PC-3 (cell line): ENCODE data around the gene C13orf42. TPM values are rescaled to one million over a fixed set of nuclear protein-coding genes. Genes with fewer than 3 reads are reported as not detected.

ENCODE experiments used
- ATAC-seq: fragments of 200-7000 bp; cut with Tn5 transposase; 2 replicates; pipeline ENCODE4 v1.9.1; 2020; ENCODE audit warnings: mild to moderate bottlenecking, moderate library complexity
- BruUV-seq: library from RNA; stranded (reverse); fragments of 400-500 nt; replicated peaks from 2 replicates; lab custom pipeline; 2021; lab: Mats Ljungman, UMichigan
- CTCF ChIA-PET: fragments of 300-600 bp; sonication (Branson Sonifier 250); formaldehyde crosslinking; loops from one replicate; lab custom pipeline; 2022; ENCODE audit warnings: antibody characterized with exemption; lab: Charles Lee
- POLR2A ChIA-PET: fragments of 300-600 bp; sonication (Branson Sonifier 250); formaldehyde crosslinking; loops from one replicate; lab custom pipeline; 2022; ENCODE audit warnings: antibody characterized with exemption; ENCODE audit not compliant: unreplicated experiment; lab: Charles Lee
- DNase-seq: peaks from one replicate; pipeline ENCODE4 v3.0.0-alpha.2; 2015
- H2AFZ ChIP-seq: fragments of 300-600 bp; sonication (generic); 2 replicates; pipeline ENCODE4 v1.6.0; 2016; ENCODE audit warnings: antibody characterized with exemption, low read length
- H3F3A ChIP-seq: fragments of 300-600 bp; sonication (generic); one replicate; pipeline ENCODE4 v1.6.0; 2017; ENCODE audit warnings: antibody characterized with exemption, low read length, control low read depth, mild to moderate bottlenecking; ENCODE audit not compliant: unreplicated experiment
- H3K27ac ChIP-seq: fragments of 300-600 bp; sonication (generic); 2 replicates; pipeline ENCODE4 v1.5.1; 2016; ENCODE audit warnings: mild to moderate bottlenecking, low read length
- H3K27me3 ChIP-seq: fragments of 300-600 bp; sonication (generic); 2 replicates; pipeline ENCODE4 v1.6.1; 2016; ENCODE audit warnings: low read length, mixed read lengths
- H3K36me3 ChIP-seq: fragments of 300-600 bp; sonication (generic); 2 replicates; pipeline ENCODE4 v1.6.1; 2016; ENCODE audit warnings: low read depth, mixed run types, low read length, mixed read lengths
- H3K4me1 ChIP-seq: fragments of 300-600 bp; sonication (generic); 2 replicates; pipeline ENCODE4 v1.5.1; 2016; ENCODE audit warnings: low read length; ENCODE audit not compliant: insufficient read depth
- H3K4me2 ChIP-seq: fragments of 300-600 bp; sonication (generic); 2 replicates; pipeline ENCODE4 v1.6.0; 2016; ENCODE audit warnings: low read length
- H3K4me3 ChIP-seq: fragments of 300-600 bp; sonication (generic); 2 replicates; pipeline ENCODE4 v1.5.1; 2016; ENCODE audit warnings: mild to moderate bottlenecking, low read length, mixed read lengths
- H3K79me2 ChIP-seq: fragments of 300-600 bp; sonication (generic); 2 replicates; pipeline ENCODE4 v1.6.1; 2017; ENCODE audit warnings: low read length, mixed read lengths
- H3K9ac ChIP-seq: fragments of 300-600 bp; sonication (generic); 2 replicates; pipeline ENCODE4 v1.6.0; 2016; ENCODE audit warnings: mild to moderate bottlenecking, low read length
- H3K9me2 ChIP-seq: fragments of 300-600 bp; sonication (generic); replicated peaks from 2 replicates; pipeline ENCODE4 v1.6.1; 2016; ENCODE audit warnings: mixed run types, low read length, mixed read lengths
- H3K9me3 ChIP-seq: fragments of 300-600 bp; sonication (generic); 2 replicates; pipeline ENCODE4 v1.6.1; 2016; ENCODE audit warnings: low read length, mixed read lengths
- H4K20me1 ChIP-seq: fragments of 300-600 bp; sonication (generic); 2 replicates; pipeline ENCODE4 v1.6.1; 2016; ENCODE audit warnings: low read length, mixed read lengths
- EZH2 ChIP-seq: fragments of 300-600 bp; sonication (generic); IDR thresholded peaks from one replicate; pipeline ENCODE4 v1.6.1; 2017; ENCODE audit warnings: antibody characterized with exemption, mild to moderate bottlenecking, low read length; ENCODE audit not compliant: unreplicated experiment
- EZH2phosphoT487 ChIP-seq: fragments of 300-600 bp; sonication (generic); IDR thresholded peaks from 2 replicates; pipeline ENCODE4 v1.6.1; 2018; ENCODE audit warnings: mild to moderate bottlenecking, antibody characterized with exemption, low read length, borderline replicate concordance
- intact Hi-C: fragments of 100-400 bp; cut with micrococcal nuclease; formaldehyde crosslinking; loops from 2 replicates; pipeline ENCODE4 v1.9.0; 2023
- total RNA-seq: library from RNA; depleted of rRNA; stranded (reverse); fragments of >200 nt; gene quantifications from 2 replicates; pipeline ENCODE4 v1.2.3, GENCODE V29; 2014
- TF ChIP-seq, protein P1 (sequence below): fragments of 300-600 bp; sonication (generic); conservative IDR thresholded peaks from 2 replicates; pipeline ENCODE4 v1.5.1; 2017; ENCODE audit warnings: antibody characterized with exemption, low read depth, mild to moderate bottlenecking, low read length

C13orf42 gene
- total RNA-seq, 1 experiment from 2014 or later, result not detected

DNA sequence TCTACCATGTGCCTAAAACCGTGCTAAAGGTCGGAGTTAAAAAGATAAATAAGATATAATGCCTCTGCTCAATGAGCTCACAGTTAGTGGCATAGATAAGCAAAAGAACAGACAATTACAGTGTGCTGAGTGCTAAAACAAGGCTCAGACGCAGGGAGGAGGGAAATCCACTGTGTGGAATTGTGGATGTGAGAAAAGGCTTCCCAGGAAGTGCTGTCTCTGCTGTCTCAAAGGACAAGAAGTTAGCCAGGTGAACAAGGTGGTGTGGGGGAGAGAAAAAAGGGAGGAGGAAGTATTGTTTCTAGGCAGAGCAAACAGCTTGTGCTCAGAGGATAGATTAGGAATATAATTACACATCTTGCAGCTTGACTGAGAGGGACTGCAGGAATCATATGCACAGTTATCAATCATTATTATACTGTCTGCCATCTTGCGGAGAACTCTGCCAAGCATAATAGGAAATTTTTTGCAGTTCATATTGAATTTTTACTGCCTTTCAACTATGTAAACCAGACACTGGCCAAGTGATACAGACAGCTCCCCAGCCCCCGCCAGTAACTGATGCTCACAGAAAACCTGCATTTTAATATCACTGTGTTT lies 9.3 kb downstream of the C13orf42 start:
- Histone ChIP-seq H3F3A (no peaks in the 10 kb centered on the region), H3K4me2 (no peak overlapping the region), H3K9ac (no peak overlapping the region), H3K9me3 (no peaks in the 10 kb centered on the region), H3K36me3 (no peaks in the 10 kb centered on the region), H4K20me1 (no peaks in the 10 kb centered on the region), H2AFZ (no peak overlapping the region), H3K4me1 (no peaks in the 10 kb centered on the region), H3K27ac (no peak overlapping the region), H3K27me3 (peaks cover 29% of the 10 kb centered on the region), H3K9me2 (no peaks in the 10 kb centered on the region), H3K4me3 (no peak overlapping the region), H3K79me2 (no peaks in the 10 kb centered on the region)
- POLR2A ChIA-PET, result no interaction called here
- intact Hi-C loops, result no loop called here
- TF ChIP-seq, protein P1, sequence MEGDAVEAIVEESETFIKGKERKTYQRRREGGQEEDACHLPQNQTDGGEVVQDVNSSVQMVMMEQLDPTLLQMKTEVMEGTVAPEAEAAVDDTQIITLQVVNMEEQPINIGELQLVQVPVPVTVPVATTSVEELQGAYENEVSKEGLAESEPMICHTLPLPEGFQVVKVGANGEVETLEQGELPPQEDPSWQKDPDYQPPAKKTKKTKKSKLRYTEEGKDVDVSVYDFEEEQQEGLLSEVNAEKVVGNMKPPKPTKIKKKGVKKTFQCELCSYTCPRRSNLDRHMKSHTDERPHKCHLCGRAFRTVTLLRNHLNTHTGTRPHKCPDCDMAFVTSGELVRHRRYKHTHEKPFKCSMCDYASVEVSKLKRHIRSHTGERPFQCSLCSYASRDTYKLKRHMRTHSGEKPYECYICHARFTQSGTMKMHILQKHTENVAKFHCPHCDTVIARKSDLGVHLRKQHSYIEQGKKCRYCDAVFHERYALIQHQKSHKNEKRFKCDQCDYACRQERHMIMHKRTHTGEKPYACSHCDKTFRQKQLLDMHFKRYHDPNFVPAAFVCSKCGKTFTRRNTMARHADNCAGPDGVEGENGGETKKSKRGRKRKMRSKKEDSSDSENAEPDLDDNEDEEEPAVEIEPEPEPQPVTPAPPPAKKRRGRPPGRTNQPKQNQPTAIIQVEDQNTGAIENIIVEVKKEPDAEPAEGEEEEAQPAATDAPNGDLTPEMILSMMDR, result no peak
- TF ChIP-seq EZH2phosphoT487 (no peak), EZH2 (no peak)
- DNase-seq (no peak), ATAC-seq (no peak)
- CTCF ChIA-PET, result no interaction called here
- no TSS peak for BruUV-seq

DNA sequence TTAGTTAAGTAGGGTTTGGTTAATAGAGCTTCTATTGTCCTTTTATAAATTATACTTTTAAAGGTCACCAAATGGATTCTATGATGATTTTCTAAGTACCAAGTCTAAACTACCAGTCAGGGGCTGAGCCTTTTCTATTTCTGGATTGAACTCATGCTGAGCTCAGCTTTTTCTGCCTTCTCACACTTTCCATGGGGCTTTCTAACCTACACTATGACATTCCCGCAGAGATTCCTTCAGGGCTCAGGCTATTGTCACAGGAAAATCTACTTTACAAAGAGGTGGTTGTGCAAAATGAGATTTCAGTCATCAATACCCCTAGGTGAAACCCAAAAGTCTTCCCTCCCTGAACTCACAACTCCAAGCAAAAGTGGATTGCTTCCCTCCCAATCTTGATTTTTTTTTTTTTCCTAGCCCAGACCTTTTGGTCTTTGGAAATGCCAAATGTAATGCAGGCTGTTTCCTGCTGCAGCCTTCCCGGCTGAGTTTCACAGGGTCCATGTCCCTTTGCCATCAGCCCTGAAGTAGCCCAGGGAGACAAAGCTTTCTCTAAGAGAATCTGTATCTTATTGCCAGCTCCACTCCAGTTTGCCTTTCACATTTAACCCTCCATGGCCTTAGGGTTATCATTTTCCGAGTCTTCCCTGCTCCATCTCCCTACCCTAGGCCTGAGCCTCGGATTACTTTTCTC lies 13.6 kb downstream of the C13orf42 start:
- no peaks in the 10 kb centered on the region for H3K79me2 ChIP-seq
- H3K9ac ChIP-seq, result no peak overlapping the region
- POLR2A ChIA-PET, result no interaction called here
- no peaks in the 10 kb centered on the region for H3K9me2 ChIP-seq
- no peaks in the 10 kb centered on the region for H3K36me3 ChIP-seq
- ATAC-seq, result no peak
- no peak overlapping the region for H3K4me2 ChIP-seq
- no peaks in the 10 kb centered on the region for H3K4me1 ChIP-seq
- BruUV-seq, result no TSS peak
- CTCF ChIA-PET, result no interaction called here
- no peak overlapping the region for H3K4me3 ChIP-seq
- H3K27me3 ChIP-seq, result 0 out of 2 replicates have a peak, but pooled peaks cover 4% of the 10 kb centered on the region
- no peak overlapping the region for H3K27ac ChIP-seq
- H3F3A ChIP-seq, result no peaks in the 10 kb centered on the region
- DNase-seq, result no peak
- H3K9me3 ChIP-seq, result no peaks in the 10 kb centered on the region
- H2AFZ ChIP-seq, result no peak overlapping the region
- TF ChIP-seq, protein P1, result no peak
- intact Hi-C loops, result no loop called here
- no peaks in the 10 kb centered on the region for H4K20me1 ChIP-seq

DNA sequence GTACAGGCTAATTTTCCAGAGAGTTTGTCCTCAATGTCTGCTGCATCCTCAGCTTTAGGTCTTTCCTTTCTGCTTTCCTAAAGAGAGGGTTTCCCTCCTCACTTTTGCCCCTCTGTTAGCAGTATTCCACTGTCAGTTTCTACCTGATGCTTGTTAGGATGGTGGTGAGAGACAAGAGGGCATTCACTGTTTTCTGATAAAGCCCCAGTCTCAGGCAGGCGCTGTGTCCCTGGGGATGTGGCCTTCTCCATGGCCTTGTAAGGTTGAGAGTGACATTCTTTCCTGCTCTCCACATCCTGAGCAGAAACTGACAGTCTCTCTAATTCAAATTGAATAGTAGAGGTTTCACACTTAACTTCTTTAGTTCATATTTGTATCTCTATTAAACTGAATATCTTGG lies 14.9 kb downstream of the C13orf42 start:
- DNase-seq, result no peak

More for the DNA sequence above, 14.9 kb downstream of the C13orf42 start:
- no peaks in the 10 kb centered on the region for H3K79me2 ChIP-seq
- H4K20me1 ChIP-seq, result no peaks in the 10 kb centered on the region
- no peak overlapping the region for H3K27ac ChIP-seq
- no TSS peak for BruUV-seq
- H2AFZ ChIP-seq, result no peak overlapping the region
- H3K36me3 ChIP-seq, result no peaks in the 10 kb centered on the region
- no peaks in the 10 kb centered on the region for H3K9me3 ChIP-seq
- H3K4me3 ChIP-seq, result no peak overlapping the region
- CTCF ChIA-PET, result no interaction called here
- no peak overlapping the region for H3K4me2 ChIP-seq
- no peaks in the 10 kb centered on the region for H3F3A ChIP-seq
- no peak overlapping the region for H3K9ac ChIP-seq
- POLR2A ChIA-PET, result no interaction called here
- TF ChIP-seq, protein P1, result no peak
- TF ChIP-seq EZH2, result no peak
- TF ChIP-seq EZH2phosphoT487, result no peak
- no peak for ATAC-seq
- intact Hi-C loops, result no loop called here
- no peaks in the 10 kb centered on the region for H3K27me3 ChIP-seq
- H3K4me1 ChIP-seq, result no peaks in the 10 kb centered on the region
- H3K9me2 ChIP-seq, result no peaks in the 10 kb centered on the region
